Central memory CD4-positive, alpha-beta T cell (primary cell): Measurements from ENCODE around the gene RXRA.

Experiments used
- DNase-seq: peaks from one replicate; pipeline ENCODE4 v3.0.0; 2022

RXRA gene

GRCh38 chr9:134313470-134313869 is 12.8 kb upstream of the RXRA start:
- DNase-seq = no peak

GRCh38 chr9:134314039-134314949 is 12.0 kb upstream of the RXRA start:
- no peak for DNase-seq

GRCh38 chr9:134314950-134315715 is 11.1 kb upstream of the RXRA start:
- DNase-seq = no peak

- no peak for DNase-seq
Measured at GRCh38 chr9:134315716-134316448, 10.4 kb upstream of the RXRA start.

- DNase-seq = no peak
Measured at GRCh38 chr9:134316449-134317160, 9.7 kb upstream of the RXRA start.

GRCh38 chr9:134317400-134317789 is 8.9 kb upstream of the RXRA start:
- no peak for DNase-seq

GRCh38 chr9:134317790-134318414 is 8.4 kb upstream of the RXRA start:
- DNase-seq = no peak

GRCh38 chr9:134318481-134318891 is 7.8 kb upstream of the RXRA start:
- no peak for DNase-seq

GRCh38 chr9:134318941-134319305 is 7.3 kb upstream of the RXRA start:
- no peak for DNase-seq

GRCh38 chr9:134319306-134320125 is 6.7 kb upstream of the RXRA start:
- no peak for DNase-seq

- DNase-seq = no peak
Measured at GRCh38 chr9:134320126-134320867, 6.0 kb upstream of the RXRA start.

GRCh38 chr9:134320868-134321471 is 5.3 kb upstream of the RXRA start:
- no peak for DNase-seq

- DNase-seq = no peak
Measured at GRCh38 chr9:134321531-134321930, 4.7 kb upstream of the RXRA start.

- DNase-seq = no peak
Measured at GRCh38 chr9:134321946-134322741, 4.1 kb upstream of the RXRA start.

GRCh38 chr9:134322781-134323241 is 3.4 kb upstream of the RXRA start:
- DNase-seq = no peak

- DNase-seq = no peak
Measured at GRCh38 chr9:134323741-134324358, 2.4 kb upstream of the RXRA start.

GRCh38 chr9:134324359-134325095 is 1.7 kb upstream of the RXRA start:
- DNase-seq = no peak
